OCI-LY7 (cell line): ENCODE measurements around the gene OR6N2. TPM values are rescaled to one million over a fixed set of nuclear protein-coding genes. Genes with fewer than 3 reads are reported as not detected.

Experiments
- BruUV-seq: library from RNA; stranded (reverse); fragments of 400-500 nt; replicated peaks from 2 replicates; lab custom pipeline; 2021; lab: Mats Ljungman, UMichigan
- CTCF ChIA-PET: fragments of 300-600 bp; sonication (Branson Sonifier 250); formaldehyde crosslinking; loops from one replicate; lab custom pipeline; 2022; ENCODE audit warnings: antibody characterized with exemption; ENCODE audit not compliant: unreplicated experiment; lab: Charles Lee
- POLR2A ChIA-PET: fragments of 300-600 bp; sonication (Branson Sonifier 250); formaldehyde crosslinking; loops from one replicate; lab custom pipeline; 2022; ENCODE audit warnings: antibody characterized with exemption; lab: Charles Lee
- DNase-seq: peaks from one replicate; pipeline ENCODE4 v3.0.0-alpha.2; 2015; ENCODE audit warnings: low spot score
- H2AFZ ChIP-seq: fragments of 200-600 bp; sonication (generic), shearing (Covaris generic); 2 replicates; pipeline ENCODE4 v1.6.1; 2014; ENCODE audit warnings: mild to moderate bottlenecking, antibody characterized with exemption, low read length, moderate library complexity
- H3K27ac ChIP-seq: fragments of 200-600 bp; sonication (generic); 2 replicates; pipeline ENCODE4 v1.5.1; 2014; ENCODE audit warnings: mixed run types, low read depth, mild to moderate bottlenecking, moderate library complexity, low read length, inconsistent platforms; ENCODE audit not compliant: poor library complexity, severe bottlenecking
- H3K36me3 ChIP-seq: fragments of 200-600 bp; sonication (generic); 2 replicates; pipeline ENCODE4 v1.6.1; 2014; ENCODE audit warnings: mild to moderate bottlenecking, antibody characterized with exemption, low read length, moderate library complexity, mixed read lengths; ENCODE audit not compliant: insufficient read depth
- H3K4me1 ChIP-seq: fragments of 200-600 bp; sonication (generic); 2 replicates; pipeline ENCODE4 v1.5.1; 2014; ENCODE audit warnings: mild to moderate bottlenecking, low read length; ENCODE audit not compliant: insufficient read depth, poor library complexity, severe bottlenecking
- H3K4me2 ChIP-seq: fragments of 200-600 bp; sonication (generic); 2 replicates; pipeline ENCODE4 v1.6.1; 2014; ENCODE audit warnings: mild to moderate bottlenecking, low read length
- H3K4me3 ChIP-seq: fragments of 200-600 bp; sonication (generic); 2 replicates; pipeline ENCODE4 v1.5.1; 2014; ENCODE audit warnings: mild to moderate bottlenecking, low read depth, low read length; ENCODE audit not compliant: poor library complexity, severe bottlenecking
- H3K79me2 ChIP-seq: fragments of 200-600 bp; sonication (generic); 2 replicates; pipeline ENCODE4 v1.6.1; 2016; ENCODE audit warnings: low read depth, mild to moderate bottlenecking, low read length, moderate library complexity, mixed read lengths; ENCODE audit not compliant: insufficient read depth
- H3K9me2 ChIP-seq: fragments of 200-600 bp; sonication (generic); 2 replicates; pipeline ENCODE4 v1.6.1; 2016; ENCODE audit warnings: mild to moderate bottlenecking, low read length, mixed read lengths; ENCODE audit not compliant: insufficient read depth
- H3K9me3 ChIP-seq: fragments of 200-600 bp; sonication (generic); 2 replicates; pipeline ENCODE4 v1.6.1; 2014; ENCODE audit warnings: mild to moderate bottlenecking, mixed run types, low read length, mixed read lengths
- H4K20me1 ChIP-seq: fragments of 200-600 bp; sonication (generic); 2 replicates; pipeline ENCODE4 v1.6.1; 2014; ENCODE audit warnings: mild to moderate bottlenecking, antibody characterized with exemption, low read length, moderate library complexity, mixed read lengths; ENCODE audit not compliant: insufficient read depth
- EZH2phosphoT487 ChIP-seq: fragments of 200-600 bp; sonication (generic); IDR thresholded peaks from 2 replicates; pipeline ENCODE4 v1.6.1; 2018; ENCODE audit warnings: low read depth, borderline replicate concordance, mild to moderate bottlenecking, mixed run types, antibody characterized with exemption, low read length, moderate library complexity, mixed read lengths
- intact Hi-C: fragments of 100-400 bp; cut with micrococcal nuclease; formaldehyde crosslinking; loops from one replicate; pipeline ENCODE4 v1.10.0; 2022; ENCODE audit not compliant: unreplicated experiment
- total RNA-seq, 2 experiments: library from RNA; depleted of rRNA in 1 of 2; stranded (reverse); fragments of >200 nt in 1 of 2; shearing (Covaris generic) in 1 of 2; gene quantifications; 2 replicates each; pipeline ENCODE4 v1.2.3, GENCODE V29; 2014 to 2022
- TF ChIP-seq, protein P1 (sequence below): fragments of 200-600 bp; sonication (generic); conservative IDR thresholded peaks from 2 replicates; pipeline ENCODE4 v1.5.1; 2014; ENCODE audit warnings: mild to moderate bottlenecking, antibody characterized with exemption, low read length, moderate library complexity, mixed read lengths

Gene OR6N2
- total RNA-seq, 2 experiments from 2014 or later, result not detected

DNA sequence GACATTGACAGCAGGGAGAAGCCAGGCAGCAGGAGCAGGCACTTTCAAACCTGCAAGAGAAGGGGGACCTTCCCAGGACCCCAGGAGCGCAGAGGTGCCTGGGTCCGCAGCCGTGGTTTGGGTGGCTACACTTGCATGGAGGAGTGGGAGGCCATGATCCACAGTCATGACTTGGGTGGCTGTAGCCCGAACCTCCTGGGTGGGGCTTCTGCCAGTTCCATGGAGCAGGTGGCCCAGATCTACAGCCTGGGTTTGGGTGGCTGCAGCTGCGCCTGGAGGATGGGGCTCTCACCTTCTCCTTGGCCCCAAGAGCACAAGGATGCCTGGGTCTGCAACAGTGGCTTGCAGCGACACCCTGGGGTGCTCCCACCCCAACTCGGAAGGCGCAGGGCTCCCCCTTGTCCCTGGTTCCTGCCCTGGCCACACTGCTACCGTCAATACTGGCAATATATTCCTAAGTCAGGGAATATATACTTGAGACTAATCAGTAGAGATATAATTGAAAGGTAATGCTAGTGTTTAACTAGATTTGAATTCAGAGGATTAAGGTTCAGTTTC, 28.8 kb downstream of the OR6N2 start:
- H3K36me3 ChIP-seq, result no peaks in the 10 kb centered on the region
- H3K4me1 ChIP-seq, result no peaks in the 10 kb centered on the region
- H3K9me2 ChIP-seq, result no peaks in the 10 kb centered on the region
- no TSS peak for BruUV-seq
- no peaks in the 10 kb centered on the region for H3K79me2 ChIP-seq
- ChIA-PET POLR2A (no interaction called here), CTCF (no interaction called here)
- no peak overlapping the region for H3K27ac ChIP-seq
- no peaks in the 10 kb centered on the region for H4K20me1 ChIP-seq
- no peak overlapping the region for H3K4me3 ChIP-seq
- intact Hi-C loops, result no loop called here
- no peak overlapping the region for H3K4me2 ChIP-seq
- H3K9me3 ChIP-seq, result no peaks in the 10 kb centered on the region
- no peak for TF ChIP-seq EZH2phosphoT487
- TF ChIP-seq, protein P1, sequence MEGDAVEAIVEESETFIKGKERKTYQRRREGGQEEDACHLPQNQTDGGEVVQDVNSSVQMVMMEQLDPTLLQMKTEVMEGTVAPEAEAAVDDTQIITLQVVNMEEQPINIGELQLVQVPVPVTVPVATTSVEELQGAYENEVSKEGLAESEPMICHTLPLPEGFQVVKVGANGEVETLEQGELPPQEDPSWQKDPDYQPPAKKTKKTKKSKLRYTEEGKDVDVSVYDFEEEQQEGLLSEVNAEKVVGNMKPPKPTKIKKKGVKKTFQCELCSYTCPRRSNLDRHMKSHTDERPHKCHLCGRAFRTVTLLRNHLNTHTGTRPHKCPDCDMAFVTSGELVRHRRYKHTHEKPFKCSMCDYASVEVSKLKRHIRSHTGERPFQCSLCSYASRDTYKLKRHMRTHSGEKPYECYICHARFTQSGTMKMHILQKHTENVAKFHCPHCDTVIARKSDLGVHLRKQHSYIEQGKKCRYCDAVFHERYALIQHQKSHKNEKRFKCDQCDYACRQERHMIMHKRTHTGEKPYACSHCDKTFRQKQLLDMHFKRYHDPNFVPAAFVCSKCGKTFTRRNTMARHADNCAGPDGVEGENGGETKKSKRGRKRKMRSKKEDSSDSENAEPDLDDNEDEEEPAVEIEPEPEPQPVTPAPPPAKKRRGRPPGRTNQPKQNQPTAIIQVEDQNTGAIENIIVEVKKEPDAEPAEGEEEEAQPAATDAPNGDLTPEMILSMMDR, result no peak
- H2AFZ ChIP-seq, result no peak overlapping the region
- DNase-seq, result no peak

DNA sequence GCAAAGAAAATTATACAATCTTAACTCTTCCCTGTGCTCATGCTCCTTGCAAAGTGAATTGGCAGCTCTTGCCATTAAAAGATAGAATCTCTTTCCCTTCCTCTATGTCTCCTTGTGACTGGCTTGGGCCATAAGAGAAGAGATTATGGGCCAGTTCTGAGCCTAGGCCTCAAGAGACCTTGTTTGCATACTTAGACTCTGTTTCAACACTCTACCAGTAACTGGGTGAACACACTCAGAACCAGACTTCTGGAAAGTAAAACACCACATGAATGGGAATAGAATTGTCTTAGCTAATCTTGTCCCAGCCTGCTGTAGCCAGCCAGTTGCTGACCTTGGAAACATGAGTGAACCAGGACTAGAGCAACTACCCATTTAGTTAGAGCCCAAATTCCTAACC, 45.2 kb downstream of the OR6N2 start:
- Histone ChIP-seq H3K36me3 (no peaks in the 10 kb centered on the region), H3K4me2 (no peak overlapping the region), H3K27ac (no peak overlapping the region), H3K79me2 (no peaks in the 10 kb centered on the region), H3K4me3 (no peak overlapping the region), H3K9me2 (no peaks in the 10 kb centered on the region), H3K4me1 (no peaks in the 10 kb centered on the region), H3K9me3 (no peaks in the 10 kb centered on the region), H4K20me1 (no peaks in the 10 kb centered on the region), H2AFZ (no peak overlapping the region)
- ChIA-PET POLR2A (no interaction called here), CTCF (no interaction called here)
- intact Hi-C loops, result no loop called here
- DNase-seq, result no peak
- no peak for TF ChIP-seq EZH2phosphoT487
- TF ChIP-seq, protein P1, result no peak
- no TSS peak for BruUV-seq

DNA sequence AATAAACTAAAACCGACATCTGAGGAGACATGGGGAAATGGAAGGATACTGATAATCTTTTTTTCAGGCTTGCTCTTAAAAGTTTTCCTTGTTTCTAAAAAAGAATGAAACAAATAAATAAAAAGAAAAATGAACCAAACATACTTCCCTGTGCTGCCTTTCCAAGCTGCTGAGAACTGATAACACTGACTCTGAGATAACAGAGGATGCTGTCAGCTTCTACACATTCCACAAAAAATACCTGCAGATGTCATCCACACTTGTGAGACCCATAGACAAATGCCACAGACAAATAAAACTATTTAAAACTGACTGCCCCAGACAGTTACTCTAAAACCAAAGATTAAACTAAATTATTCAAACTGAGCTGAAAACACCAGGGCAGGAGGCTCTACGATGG, 48.5 kb downstream of the OR6N2 start:
- no peak overlapping the region for H3K4me2 ChIP-seq

More for the DNA sequence above, 48.5 kb downstream of the OR6N2 start:
- Histone ChIP-seq H3K27ac (no peak overlapping the region), H3K9me2 (no peaks in the 10 kb centered on the region), H3K36me3 (no peaks in the 10 kb centered on the region), H3K4me1 (no peaks in the 10 kb centered on the region), H3K4me3 (no peak overlapping the region), H4K20me1 (no peaks in the 10 kb centered on the region), H3K79me2 (no peaks in the 10 kb centered on the region), H3K9me3 (no peaks in the 10 kb centered on the region), H2AFZ (no peak overlapping the region)
- POLR2A ChIA-PET, result no interaction called here
- BruUV-seq, result no TSS peak
- DNase-seq, result no peak
- CTCF ChIA-PET, result no interaction called here
- TF ChIP-seq, protein P1, result no peak
- TF ChIP-seq EZH2phosphoT487, result no peak
- intact Hi-C loops, result no loop called here
